Measurements from ENCODE around the gene BICRA. TPM values are rescaled to one million over a fixed set of nuclear protein-coding genes. Genes with fewer than 3 reads are reported as not detected.
"Not testable (repeated sequence)": the region's sequence is repeated elsewhere in the genome, so short reads cannot be mapped to it uniquely, and the experiment has no call there.

BICRA gene
- total and polyA plus RNA-seq, 2 donors (not counting 1 experiment from before 2014, with no cell fraction given): 14.1 to 34.7 TPM

DNA sequence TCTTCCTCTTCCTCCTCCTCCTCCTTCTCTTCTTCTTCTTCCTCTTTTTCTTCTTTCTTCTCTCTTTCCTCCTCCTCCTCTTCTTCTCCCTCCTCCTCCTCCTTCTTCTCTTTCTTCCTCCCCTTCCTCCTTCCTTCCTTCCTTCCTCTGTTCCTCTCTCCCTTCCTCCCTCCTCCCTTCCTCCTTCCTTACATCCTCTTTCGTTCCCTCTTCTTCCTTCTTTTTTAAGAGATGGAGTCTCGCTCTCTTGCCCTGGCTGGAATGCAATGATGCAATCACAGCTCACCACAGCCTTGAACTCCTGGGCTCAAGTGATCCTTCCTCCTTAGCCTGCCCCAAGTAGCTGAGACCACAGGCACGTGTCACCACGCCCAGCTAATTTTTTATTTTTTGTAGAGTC lies 117.5 kb downstream of the BICRA start:
- Histone ChIP-seq H3K4me1 (ENCODE audit: control insufficient read depth in 2 of 2, insufficient read depth in 2 of 2, low read length in 2 of 2) (peaks cover 10 to 16% of the 10 kb centered on the region in 2 donors), H3K36me3 (replicated peaks in 1 of 2; ENCODE audit: control extremely low read depth in 1 of 2, control insufficient read depth in 1 of 2, extremely low read depth in 1 of 2, insufficient read depth in 2 of 2, low read length in 1 of 2) (no peaks in the 10 kb centered on the region), H3K4me2 (replicated peaks; ENCODE audit: low read depth, low read length, poor library complexity, severe bottlenecking) (no peak overlapping the region), H3K79me2 (ENCODE audit: control insufficient read depth, insufficient read depth, low read length) (no peaks in the 10 kb centered on the region), H3K27ac (ENCODE audit: low read length in 2 of 2) (no peak overlapping the region), H4K20me1 (ENCODE audit: control insufficient read depth, insufficient read depth, low read length, poor library complexity, severe bottlenecking) (no peaks in the 10 kb centered on the region), H3K9ac (ENCODE audit: low read length) (no peak overlapping the region), H3K9me3 (ENCODE audit: control extremely low read depth in 1 of 3, control insufficient read depth in 2 of 3, insufficient read depth in 1 of 3, low read length in 2 of 3) (peaks cover 0 to 8% (median 0%) of the 10 kb centered on the region in 3 donors), H3K27me3 (replicated peaks in 1 of 4; ENCODE audit: control extremely low read depth in 1 of 4, control insufficient read depth in 3 of 4, insufficient read depth in 4 of 4, low read length in 3 of 4) (peaks cover 0 to 32% (median 11%) of the 10 kb centered on the region in 4 experiments), H2AFZ (ENCODE audit: insufficient read depth, low read depth, low read length, poor library complexity, severe bottlenecking) (no peak overlapping the region), H3K4me3 (ENCODE audit: control extremely low read depth in 1 of 5, extremely low read depth in 1 of 5, insufficient read depth in 1 of 5, low read depth in 2 of 5, low read length in 4 of 5) (no peak overlapping the region)
- DNase-seq (no peak), ATAC-seq (ENCODE audit: low read depth) (no peak)
- CTCF ChIA-PET: no interaction called here
- intact Hi-C loops (cut with micrococcal nuclease): no loop called here
- H3K27me3 Mint-ChIP-seq: peaks cover 42% of the 10 kb centered on the region
- POLR2A ChIA-PET: no interaction called here
- H3K9me3 Mint-ChIP-seq (ENCODE audit: insufficient read depth): no peaks in the 10 kb centered on the region
- WGBS (ENCODE audit: insufficient coverage): 83% methylated on average over 2 of the region's 4 CpGs
- TF ChIP-seq, protein P1, sequence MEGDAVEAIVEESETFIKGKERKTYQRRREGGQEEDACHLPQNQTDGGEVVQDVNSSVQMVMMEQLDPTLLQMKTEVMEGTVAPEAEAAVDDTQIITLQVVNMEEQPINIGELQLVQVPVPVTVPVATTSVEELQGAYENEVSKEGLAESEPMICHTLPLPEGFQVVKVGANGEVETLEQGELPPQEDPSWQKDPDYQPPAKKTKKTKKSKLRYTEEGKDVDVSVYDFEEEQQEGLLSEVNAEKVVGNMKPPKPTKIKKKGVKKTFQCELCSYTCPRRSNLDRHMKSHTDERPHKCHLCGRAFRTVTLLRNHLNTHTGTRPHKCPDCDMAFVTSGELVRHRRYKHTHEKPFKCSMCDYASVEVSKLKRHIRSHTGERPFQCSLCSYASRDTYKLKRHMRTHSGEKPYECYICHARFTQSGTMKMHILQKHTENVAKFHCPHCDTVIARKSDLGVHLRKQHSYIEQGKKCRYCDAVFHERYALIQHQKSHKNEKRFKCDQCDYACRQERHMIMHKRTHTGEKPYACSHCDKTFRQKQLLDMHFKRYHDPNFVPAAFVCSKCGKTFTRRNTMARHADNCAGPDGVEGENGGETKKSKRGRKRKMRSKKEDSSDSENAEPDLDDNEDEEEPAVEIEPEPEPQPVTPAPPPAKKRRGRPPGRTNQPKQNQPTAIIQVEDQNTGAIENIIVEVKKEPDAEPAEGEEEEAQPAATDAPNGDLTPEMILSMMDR (IDR thresholded peaks at IDR 0.05): no peak
- TF ChIP-seq EZH2 (IDR thresholded peaks at IDR 0.05; ENCODE audit: borderline replicate concordance, insufficient read depth, low read depth, low read length, poor library complexity, severe bottlenecking): no peak
- no peak overlapping the region for H3K4me3 Mint-ChIP-seq
- no peak overlapping the region for H3K27ac Mint-ChIP-seq
- peaks cover 7% of the 10 kb centered on the region for H3K4me1 Mint-ChIP-seq

DNA sequence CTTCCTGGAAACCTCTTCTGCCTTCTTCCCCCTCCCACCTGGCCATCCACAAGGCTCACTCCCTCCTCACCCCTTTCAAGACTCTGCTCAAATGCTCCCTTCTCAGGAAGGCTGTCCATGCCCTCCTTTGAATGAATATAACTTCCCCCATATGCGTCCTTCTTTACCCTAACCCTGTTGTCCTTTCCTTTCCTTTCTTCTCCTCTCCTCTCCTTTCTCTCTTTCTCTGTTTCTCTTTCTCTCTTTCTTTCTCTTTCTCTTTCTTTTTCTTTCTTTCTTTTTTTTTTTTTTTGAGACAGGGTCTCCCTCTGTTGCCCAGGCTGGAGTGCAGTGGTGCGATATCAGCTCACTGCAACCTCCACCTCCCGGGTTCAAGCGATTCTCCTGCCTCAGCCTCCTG lies 119.4 kb downstream of the BICRA start:
- POLR2A ChIA-PET; H3K9ac ChIP-seq (ENCODE audit: low read length); H3K27ac Mint-ChIP-seq; DNase-seq; H3K36me3 ChIP-seq (replicated peaks in 1 of 2; ENCODE audit: control extremely low read depth in 1 of 2, control insufficient read depth in 1 of 2, extremely low read depth in 1 of 2, insufficient read depth in 2 of 2, low read length in 1 of 2); H3K9me3 ChIP-seq (ENCODE audit: control extremely low read depth in 1 of 3, control insufficient read depth in 2 of 3, insufficient read depth in 1 of 3, low read length in 2 of 3); H4K20me1 ChIP-seq (ENCODE audit: control insufficient read depth, insufficient read depth, low read length, poor library complexity, severe bottlenecking); H3K79me2 ChIP-seq (ENCODE audit: control insufficient read depth, insufficient read depth, low read length); H2AFZ ChIP-seq (ENCODE audit: insufficient read depth, low read depth, low read length, poor library complexity, severe bottlenecking); H3K4me3 Mint-ChIP-seq; H3K4me2 ChIP-seq (replicated peaks; ENCODE audit: low read depth, low read length, poor library complexity, severe bottlenecking); CTCF ChIA-PET; H3K4me1 Mint-ChIP-seq; H3K4me3 ChIP-seq (ENCODE audit: control extremely low read depth in 1 of 5, extremely low read depth in 1 of 5, insufficient read depth in 1 of 5, low read depth in 2 of 5, low read length in 4 of 5); H3K27ac ChIP-seq (ENCODE audit: low read length in 2 of 2); H3K9me3 Mint-ChIP-seq (ENCODE audit: insufficient read depth); intact Hi-C loops (cut with micrococcal nuclease); ATAC-seq (ENCODE audit: low read depth): not testable (repeated sequence)
- WGBS (ENCODE audit: insufficient coverage): 40% methylated on average over 1 of the region's 4 CpGs
- peaks cover 0 to 28% (median 11%) of the 10 kb centered on the region in 4 experiments for H3K27me3 ChIP-seq (replicated peaks in 1 of 4; ENCODE audit: control extremely low read depth in 1 of 4, control insufficient read depth in 3 of 4, insufficient read depth in 4 of 4, low read length in 3 of 4)
- peaks cover 10 to 16% of the 10 kb centered on the region in 2 donors for H3K4me1 ChIP-seq (ENCODE audit: control insufficient read depth in 2 of 2, insufficient read depth in 2 of 2, low read length in 2 of 2)
- peaks cover 37% of the 10 kb centered on the region for H3K27me3 Mint-ChIP-seq
